B cell (primary cell): Measurements from ENCODE around the gene GNB3. TPM values are rescaled to one million over a fixed set of nuclear protein-coding genes. Genes with fewer than 3 reads are reported as not detected.

ENCODE experiments used
- ATAC-seq: fragments of 200-7000 bp; cut with Tn5 transposase; one replicate; pipeline ENCODE4 v1.10.0; 2021; ENCODE audit warnings: low read depth, mild to moderate bottlenecking, moderate number of reproducible peaks, moderate library complexity
- CTCF ChIA-PET: fragments of 350-600 bp; sonication (Branson Sonifier 250); formaldehyde crosslinking; loops from one replicate; lab custom pipeline; 2021; ENCODE audit warnings: antibody characterized with exemption, inconsistent platforms; lab: Charles Lee
- POLR2A ChIA-PET: fragments of 350-600 bp; sonication (Branson Sonifier 250); formaldehyde crosslinking; loops from one replicate; lab custom pipeline; 2021; ENCODE audit warnings: antibody characterized with exemption; lab: Charles Lee
- DNase-seq: peaks from one replicate; pipeline ENCODE4 v3.0.0; 2013
- H2AFZ ChIP-seq: 2 replicates; pipeline ENCODE4 v1.6.1; 2012; ENCODE audit warnings: mild to moderate bottlenecking, low read depth, low read length; ENCODE audit not compliant: insufficient read depth, poor library complexity, severe bottlenecking
- H3K27ac ChIP-seq, 2 donors: 1 replicate in 1 of 2; 2 replicates in 1 of 2; pipeline ENCODE4 v1.5.1; 2012 to 2013; ENCODE audit warnings: low read length in 2 of 2, mild to moderate bottlenecking in 2 of 2, moderate library complexity in 1 of 2
- H3K27me3 ChIP-seq, 4 experiments: fragments of 200-600 bp in 1 of 4; sonication (generic) in 1 of 4; replicated peaks in 1 of 4; 1 replicate in 2 of 4; 2 replicates in 2 of 4; pipeline versions ENCODE4 v1.6.1 to v1.7.0; 2013 to 2016; ENCODE audit warnings: low read length in 3 of 4, mild to moderate bottlenecking in 2 of 4, mixed read lengths in 1 of 4, moderate library complexity in 1 of 4; ENCODE audit not compliant: insufficient read depth in 4 of 4, control insufficient read depth in 3 of 4; ENCODE audit errors: control extremely low read depth in 1 of 4
- H3K36me3 ChIP-seq, 2 experiments: replicated peaks in 1 of 2; 1 replicate in 1 of 2; 2 replicates in 1 of 2; pipeline versions ENCODE4 v1.6.1 to v1.7.1; 2013; ENCODE audit warnings: low read length in 1 of 2; ENCODE audit not compliant: insufficient read depth in 2 of 2, control insufficient read depth in 1 of 2; ENCODE audit errors: control extremely low read depth in 1 of 2, extremely low read depth in 1 of 2
- H3K4me1 ChIP-seq, 2 donors: fragments of 200-600 bp in 1 of 2; sonication (generic) in 1 of 2; 1 replicate in 1 of 2; 2 replicates in 1 of 2; pipeline versions ENCODE4 v1.5.1 to v1.6.1; 2013 to 2017; ENCODE audit warnings: low read length in 2 of 2; ENCODE audit not compliant: control insufficient read depth in 2 of 2, insufficient read depth in 2 of 2
- H3K4me2 ChIP-seq: replicated peaks from 2 replicates; pipeline ENCODE3; 2012; ENCODE audit warnings: mild to moderate bottlenecking, low read depth, low read length; ENCODE audit not compliant: poor library complexity, severe bottlenecking
- H3K4me3 ChIP-seq, 5 experiments: fragments of 200-600 bp in 1 of 5; sonication (generic) in 1 of 5; 1 replicate in 3 of 5; 2 replicates in 2 of 5; pipeline versions ENCODE4 v1.5.1 to v1.7.0; 2011 to 2016; ENCODE audit warnings: low read length in 4 of 5, mild to moderate bottlenecking in 4 of 5, low read depth in 2 of 5, control low read depth in 1 of 5, moderate library complexity in 1 of 5; ENCODE audit not compliant: insufficient read depth in 1 of 5; ENCODE audit errors: control extremely low read depth in 1 of 5, extremely low read depth in 1 of 5
- H3K79me2 ChIP-seq: fragments of 200-600 bp; sonication (generic); one replicate; pipeline ENCODE4 v1.6.0; 2016; ENCODE audit warnings: low read length; ENCODE audit not compliant: control insufficient read depth, insufficient read depth
- H3K9ac ChIP-seq: fragments of 200-600 bp; sonication (generic); 2 replicates; pipeline ENCODE4 v1.6.1; 2017; ENCODE audit warnings: mild to moderate bottlenecking, low read length, moderate library complexity
- H3K9me3 ChIP-seq, 3 donors: one replicate each; pipeline versions ENCODE4 v1.6.1 to v1.7.1; 2013; ENCODE audit warnings: low read length in 2 of 3; ENCODE audit not compliant: control insufficient read depth in 2 of 3, insufficient read depth in 1 of 3; ENCODE audit errors: control extremely low read depth in 1 of 3
- H4K20me1 ChIP-seq: 2 replicates; pipeline ENCODE4 v1.6.0; 2012; ENCODE audit warnings: mild to moderate bottlenecking, low read length; ENCODE audit not compliant: insufficient read depth, control insufficient read depth, poor library complexity, severe bottlenecking
- H3K27ac Mint-ChIP-seq: one replicate; pipeline ENCODE4 v1.8.0; 2021; ENCODE audit warnings: mixed read lengths
- H3K27me3 Mint-ChIP-seq: one replicate; pipeline ENCODE4 v1.8.0; 2021; ENCODE audit warnings: mixed read lengths
- H3K4me1 Mint-ChIP-seq: one replicate; pipeline ENCODE4 v1.8.0; 2021; ENCODE audit warnings: mixed read lengths
- H3K4me3 Mint-ChIP-seq: one replicate; pipeline ENCODE4 v1.8.0; 2021; ENCODE audit warnings: mixed read lengths
- H3K9me3 Mint-ChIP-seq: one replicate; pipeline ENCODE4 v1.8.0; 2022; ENCODE audit warnings: mixed read lengths; ENCODE audit not compliant: insufficient read depth
- EZH2 ChIP-seq: IDR thresholded peaks from 2 replicates; pipeline ENCODE4 v1.6.1; 2012; ENCODE audit warnings: borderline replicate concordance, low read depth, mild to moderate bottlenecking, moderate library complexity, low read length; ENCODE audit not compliant: insufficient read depth, poor library complexity, severe bottlenecking
- WGBS: methylation state at CpG from one replicate; pipeline ENCODE4 v1.1.5; 2013; ENCODE audit warnings: missing lambda C conversion rate; ENCODE audit not compliant: insufficient coverage; 5-methylcytosine and 5-hydroxymethylcytosine counted together
- intact Hi-C: fragments of 100-400 bp; cut with micrococcal nuclease; formaldehyde crosslinking; loops from one replicate; pipeline ENCODE4 v1.10.0; 2022
- polyA plus RNA-seq: library from polyadenylated mRNA; depleted of rRNA; stranded (reverse); fragments of >200 nt; gene quantifications from 2 replicates; pipeline ENCODE4 v1.2.3, GENCODE V29; 2012
- total RNA-seq, 2 donors: library from RNA; stranded (reverse); fragments of 120-200 nt in 1 of 2; gene quantifications; 1 replicate in 1 of 2; 2 replicates in 1 of 2; pipeline versions ENCODE4 v1.2.3 to v1.2.4, GENCODE V29; 2013 to 2022
- TF ChIP-seq, protein P1 (sequence below): fragments of 200-600 bp; IDR thresholded peaks from one replicate; pipeline ENCODE4 v1.8.0; 2022; ENCODE audit warnings: antibody characterized with exemption, mild to moderate bottlenecking

Gene GNB3
- total and polyA plus RNA-seq, 2 donors (not counting 1 experiment from before 2014, with no cell fraction given), result 0.27 to 0.49 TPM

DNA sequence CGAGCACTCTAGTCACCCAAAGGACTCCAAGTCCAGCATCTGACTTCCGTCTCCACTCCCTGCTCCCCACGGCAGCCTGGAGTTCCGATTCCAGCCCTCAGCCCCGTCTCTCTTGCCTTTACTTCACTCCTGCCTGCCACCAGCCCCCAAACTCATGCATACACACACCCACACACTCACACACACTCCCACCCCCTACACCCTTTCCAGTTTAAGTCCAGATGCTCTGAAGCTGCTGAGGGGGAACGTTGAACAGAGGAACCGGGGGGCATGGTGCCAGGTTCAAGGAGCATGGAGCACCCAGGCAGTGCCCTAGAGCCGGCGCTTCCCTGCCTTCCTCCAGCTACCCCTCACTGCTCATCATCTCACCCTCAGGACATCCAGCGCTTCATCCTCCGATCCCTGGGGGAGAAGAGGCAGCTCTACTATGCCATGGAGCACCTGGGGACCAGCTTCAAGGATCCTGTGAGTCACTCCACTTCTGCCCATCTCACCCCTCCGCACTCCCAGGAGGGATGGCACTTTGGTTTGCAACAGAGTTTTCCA is 9.2 kb upstream of the GNB3 start:
- ATAC-seq, result no peak
- Mint-ChIP-seq H3K9me3 (no peaks in the 10 kb centered on the region), H3K27me3 (peaks cover 52% of the 10 kb centered on the region), H3K4me1 (peaks cover 17% of the 10 kb centered on the region), H3K4me3 (peak overlapping the region; percentile 17), H3K27ac (no peak overlapping the region)
- Histone ChIP-seq H3K9me3 (peaks cover 0 to 4% (median 0%) of the 10 kb centered on the region in 3 donors), H3K4me3 (no peak overlapping the region), H3K27ac (no peak overlapping the region), H2AFZ (no peak overlapping the region), H3K4me2 (no peak overlapping the region), H3K36me3 (no peaks in the 10 kb centered on the region), H3K9ac (no peak overlapping the region), H3K27me3 (peaks cover 0 to 46% (median 20%) of the 10 kb centered on the region in 4 experiments), H4K20me1 (peaks cover 11% of the 10 kb centered on the region), H3K4me1 (peaks cover 20 to 28% of the 10 kb centered on the region in 2 donors), H3K79me2 (no peaks in the 10 kb centered on the region)
- intact Hi-C loops, result no loop called here
- TF ChIP-seq, protein P1, sequence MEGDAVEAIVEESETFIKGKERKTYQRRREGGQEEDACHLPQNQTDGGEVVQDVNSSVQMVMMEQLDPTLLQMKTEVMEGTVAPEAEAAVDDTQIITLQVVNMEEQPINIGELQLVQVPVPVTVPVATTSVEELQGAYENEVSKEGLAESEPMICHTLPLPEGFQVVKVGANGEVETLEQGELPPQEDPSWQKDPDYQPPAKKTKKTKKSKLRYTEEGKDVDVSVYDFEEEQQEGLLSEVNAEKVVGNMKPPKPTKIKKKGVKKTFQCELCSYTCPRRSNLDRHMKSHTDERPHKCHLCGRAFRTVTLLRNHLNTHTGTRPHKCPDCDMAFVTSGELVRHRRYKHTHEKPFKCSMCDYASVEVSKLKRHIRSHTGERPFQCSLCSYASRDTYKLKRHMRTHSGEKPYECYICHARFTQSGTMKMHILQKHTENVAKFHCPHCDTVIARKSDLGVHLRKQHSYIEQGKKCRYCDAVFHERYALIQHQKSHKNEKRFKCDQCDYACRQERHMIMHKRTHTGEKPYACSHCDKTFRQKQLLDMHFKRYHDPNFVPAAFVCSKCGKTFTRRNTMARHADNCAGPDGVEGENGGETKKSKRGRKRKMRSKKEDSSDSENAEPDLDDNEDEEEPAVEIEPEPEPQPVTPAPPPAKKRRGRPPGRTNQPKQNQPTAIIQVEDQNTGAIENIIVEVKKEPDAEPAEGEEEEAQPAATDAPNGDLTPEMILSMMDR, result no peak
- no peak for TF ChIP-seq EZH2
- ChIA-PET CTCF (interaction anchor here (0.7 to 1.1 kb wide), 4 partner anchors 41 to 248 kb away, joined by 3 to 5 read pairs (median 3); partner anchors contain the start of genes COPS7A and SPSB2), POLR2A (no interaction called here)
- DNase-seq, result no peak
- 90% methylated on average over 9 of the region's 12 CpGs for WGBS

DNA sequence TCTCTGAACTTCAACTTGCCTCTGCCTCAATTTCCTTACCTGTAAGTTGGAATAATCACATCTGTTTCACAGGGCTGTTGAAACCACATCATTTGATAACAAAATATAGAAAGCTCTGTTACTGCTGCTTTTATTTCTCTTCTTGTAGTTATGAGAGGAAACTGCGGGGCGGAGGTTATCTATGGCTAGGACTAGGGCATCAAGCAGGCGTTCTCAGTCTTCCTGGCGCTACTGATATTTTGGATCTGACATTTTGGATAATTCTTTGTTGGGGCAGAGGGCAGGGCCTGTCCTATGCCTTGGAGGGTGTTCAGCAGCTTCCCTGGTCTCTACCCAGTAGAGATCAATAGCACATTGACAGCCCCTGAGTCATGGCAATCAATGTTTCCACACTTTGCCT is 8.6 kb upstream of the GNB3 start:
- peaks cover 11% of the 10 kb centered on the region for H4K20me1 ChIP-seq
- H3K9me3 ChIP-seq, result peaks cover 0 to 3% (median 0%) of the 10 kb centered on the region in 3 donors
- H3K4me1 ChIP-seq, result peaks cover 20 to 27% of the 10 kb centered on the region in 2 donors
- no peak overlapping the region for H2AFZ ChIP-seq
- ChIA-PET POLR2A (no interaction called here), CTCF (interaction anchor here (0.6 to 1.8 kb wide), 5 partner anchors 21 to 108 kb away, joined by 3 to 7 read pairs (median 3); partner anchors contain the start of genes COPS7A, MLF2 and SPSB2)
- H3K4me1 Mint-ChIP-seq, result peaks cover 17% of the 10 kb centered on the region
- H3K27me3 ChIP-seq, result peaks cover 0 to 40% (median 17%) of the 10 kb centered on the region in 4 experiments
- H3K27ac ChIP-seq, result no peak overlapping the region
- intact Hi-C loops, result no loop called here
- H3K27me3 Mint-ChIP-seq, result peaks cover 49% of the 10 kb centered on the region
- no peak overlapping the region for H3K4me2 ChIP-seq
- no peak overlapping the region for H3K27ac Mint-ChIP-seq
- TF ChIP-seq, protein P1, result no peak
- no peak for TF ChIP-seq EZH2
- no peaks in the 10 kb centered on the region for H3K36me3 ChIP-seq
- no peaks in the 10 kb centered on the region for H3K79me2 ChIP-seq
- 87% methylated on average over 4 of the region's 4 CpGs for WGBS
- H3K4me3 Mint-ChIP-seq, result peak overlapping the region; percentile 17
- ATAC-seq, result no peak
- no peak overlapping the region for H3K4me3 ChIP-seq
- no peak for DNase-seq
- no peaks in the 10 kb centered on the region for H3K9me3 Mint-ChIP-seq
- no peak overlapping the region for H3K9ac ChIP-seq
